Stimulated activated CD8-positive, alpha-beta memory T cell treated with anti-CD3 and anti-CD28 coated beads, Interleukin-7, amount 100 ng/mL, for 4 hours (primary cell): ENCODE data around the gene RAB11FIP3.

Experiments
- DNase-seq, 2 donors: peaks; one replicate each; pipeline ENCODE4 v3.0.0-alpha.2; 2020; ENCODE audit warnings: low read depth in 2 of 2

The RAB11FIP3 gene

DNA sequence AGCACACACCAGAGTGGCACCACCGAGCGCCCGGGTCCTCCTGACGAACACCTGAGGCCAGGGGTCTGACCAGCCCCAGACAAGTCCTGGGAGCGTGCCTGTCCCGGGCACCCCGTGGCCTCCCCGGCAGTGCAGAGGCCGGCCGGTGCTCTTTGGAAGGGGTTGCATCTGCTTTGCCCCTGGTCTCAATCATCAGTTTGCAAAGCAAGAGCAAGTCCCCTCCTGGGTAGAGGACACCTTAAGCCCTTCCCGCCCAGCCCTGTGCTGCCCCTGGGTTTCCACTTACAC lies 90.4 kb downstream of the RAB11FIP3 start:
- no peak for DNase-seq

DNA sequence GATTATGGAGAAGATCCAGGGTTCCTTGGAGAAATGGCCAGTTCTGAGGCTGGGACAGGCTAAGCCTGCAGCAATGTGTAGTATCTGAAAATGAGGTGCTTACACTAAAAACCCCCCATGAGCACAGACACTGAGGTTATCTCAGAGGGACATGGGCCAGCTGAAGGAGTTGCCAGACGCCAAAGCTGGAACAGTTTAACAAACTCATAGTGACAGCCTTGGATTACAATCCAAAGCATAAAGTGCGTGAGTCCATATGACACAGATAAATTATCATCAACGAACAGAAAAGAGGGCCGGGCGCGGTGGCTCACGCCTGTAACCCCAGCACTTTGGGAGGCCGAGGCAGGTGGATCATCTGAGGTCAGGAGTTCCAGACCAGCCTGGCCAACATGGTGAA lies 90.9 kb downstream of the RAB11FIP3 start:
- DNase-seq, result no peak

DNA sequence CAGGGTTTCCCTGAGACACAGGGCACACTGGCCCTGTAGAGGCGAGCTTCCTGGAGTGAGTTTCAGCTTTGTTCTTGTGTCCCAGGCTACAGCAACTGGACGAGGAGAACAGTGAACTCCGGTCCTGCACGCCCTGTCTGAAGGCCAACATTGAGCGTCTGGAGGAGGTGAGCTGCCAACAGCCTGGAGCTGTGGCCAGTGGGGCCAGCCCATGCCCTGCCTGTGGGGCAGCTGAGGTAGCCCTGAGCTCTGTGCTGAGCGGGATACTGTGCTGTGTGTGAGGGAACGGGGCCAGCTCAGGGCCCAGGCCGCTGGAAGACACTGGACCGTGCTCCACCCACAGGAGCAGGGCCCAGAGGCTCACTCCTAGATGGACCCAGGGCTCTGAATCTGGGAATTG lies 93.4 kb downstream of the RAB11FIP3 start:
- DNase-seq, result no peak

DNA sequence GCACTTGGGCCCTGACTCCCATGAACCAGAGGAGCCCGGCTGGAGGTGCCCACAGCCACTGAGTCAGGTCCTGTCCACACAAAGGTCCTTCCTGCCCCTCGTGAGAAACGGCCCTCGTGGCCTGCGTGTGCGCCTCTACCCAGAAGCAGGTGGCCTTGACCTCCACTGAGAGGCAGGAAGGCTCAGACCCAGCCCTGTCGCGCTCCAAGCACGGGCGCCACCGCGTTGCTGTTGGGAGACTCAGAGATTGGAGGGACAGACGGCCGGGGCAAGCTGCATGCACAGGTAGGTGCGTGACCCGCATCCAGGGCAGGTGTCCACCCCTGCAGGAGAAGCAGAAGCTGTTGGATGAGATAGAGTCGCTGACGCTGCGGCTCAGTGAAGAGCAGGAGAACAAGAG lies 94.0 kb downstream of the RAB11FIP3 start:
- no peak for DNase-seq

DNA sequence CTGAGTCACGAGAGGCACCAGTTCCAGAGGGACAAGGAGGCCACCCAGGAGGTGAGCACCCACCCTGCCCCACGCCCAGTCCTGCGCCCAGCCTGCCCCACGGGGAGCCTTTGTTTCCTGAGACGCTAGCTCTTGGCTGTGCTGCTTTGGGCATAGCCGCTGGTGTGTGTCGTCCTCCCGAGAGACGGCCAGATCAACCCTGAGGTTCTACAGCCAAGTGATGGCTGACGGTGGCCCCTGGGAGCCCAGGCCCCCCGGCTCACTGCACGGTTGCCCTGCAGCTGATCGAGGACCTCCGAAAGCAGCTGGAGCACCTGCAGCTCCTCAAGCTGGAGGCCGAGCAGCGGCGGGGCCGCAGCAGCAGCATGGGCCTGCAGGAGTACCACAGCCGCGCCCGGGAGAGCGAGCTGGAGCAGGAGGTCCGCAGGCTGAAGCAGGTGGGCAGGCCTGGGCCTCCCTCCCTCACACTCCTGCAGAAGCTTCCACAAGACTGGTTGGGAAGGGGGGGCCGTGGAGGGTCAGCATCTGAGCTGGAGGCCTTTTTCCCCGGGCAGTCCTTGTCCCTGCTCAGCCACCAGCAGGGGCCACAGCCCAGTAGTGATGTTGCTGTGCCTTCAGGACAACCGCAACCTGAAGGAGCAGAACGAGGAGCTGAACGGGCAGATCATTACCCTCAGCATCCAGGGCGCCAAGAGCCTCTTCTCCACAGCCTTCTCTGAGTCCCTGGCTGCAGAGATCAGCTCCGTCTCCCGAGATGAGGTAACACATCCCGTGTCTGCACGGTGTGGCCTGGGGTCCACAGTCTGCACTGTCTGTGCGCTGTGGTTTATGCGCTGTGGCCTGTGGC lies 94.6 kb downstream of the RAB11FIP3 start:
- no peak for DNase-seq

DNA sequence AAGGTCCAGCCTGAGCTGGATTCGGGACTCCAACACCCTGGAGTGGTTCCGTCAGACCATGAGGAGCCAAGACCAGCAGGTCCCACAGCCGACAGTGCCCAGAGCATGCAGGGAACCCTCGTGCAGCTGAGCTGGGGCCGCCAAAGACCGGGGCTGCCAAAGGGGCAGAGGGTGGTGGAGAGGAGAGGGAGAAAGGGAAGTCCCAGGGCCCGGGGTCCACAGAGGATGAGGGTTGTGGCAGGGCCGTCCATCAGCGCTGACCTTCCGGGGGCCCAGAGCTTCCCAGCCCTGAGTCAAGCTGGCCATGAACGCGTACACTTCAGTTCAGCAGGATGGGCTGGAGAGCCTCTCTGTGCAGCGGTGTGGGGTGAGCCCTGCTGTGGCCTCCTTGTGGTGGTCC lies 95.4 kb downstream of the RAB11FIP3 start:
- no peak for DNase-seq

DNA sequence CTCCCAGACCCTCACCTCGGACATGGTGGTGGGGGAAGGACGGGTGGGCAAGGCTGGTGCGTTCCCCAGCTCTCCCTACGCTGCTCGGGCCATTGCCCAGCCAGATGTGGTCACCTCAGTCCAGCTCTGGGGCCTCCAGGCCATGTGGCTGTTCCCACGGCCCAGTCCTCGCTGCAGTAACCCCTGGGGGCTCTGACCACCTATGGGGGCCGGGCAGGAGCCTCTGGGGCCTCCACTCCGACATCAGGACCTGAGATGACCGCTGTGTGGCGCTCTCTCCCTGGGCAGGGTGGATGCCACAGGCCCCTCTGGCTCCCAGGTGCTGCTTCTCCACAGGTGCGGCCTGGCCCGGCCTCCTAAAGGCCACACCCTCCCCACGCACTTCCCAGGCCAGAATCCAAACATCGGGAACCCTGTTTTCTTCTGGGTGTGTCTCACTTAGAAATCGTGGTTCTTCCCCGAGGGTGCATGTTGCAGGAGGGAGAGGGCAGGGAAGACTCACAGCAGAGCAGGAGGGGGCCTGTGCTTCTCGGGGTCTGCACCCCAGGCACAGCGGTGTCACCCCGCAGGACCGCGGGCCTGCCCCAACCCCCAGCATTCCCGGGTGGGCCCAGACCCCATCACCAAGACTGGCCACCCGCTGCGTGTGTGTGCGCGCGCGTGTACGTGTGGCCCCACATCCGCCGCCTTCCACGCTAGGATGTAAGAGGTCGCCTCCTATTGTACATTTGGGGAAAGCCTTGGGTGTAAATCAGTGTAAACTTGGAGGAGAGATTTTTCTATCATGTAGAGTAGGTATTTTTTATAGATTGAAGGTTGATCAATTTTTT lies 96.1 kb downstream of the RAB11FIP3 start:
- DNase-seq, result no peak

DNA sequence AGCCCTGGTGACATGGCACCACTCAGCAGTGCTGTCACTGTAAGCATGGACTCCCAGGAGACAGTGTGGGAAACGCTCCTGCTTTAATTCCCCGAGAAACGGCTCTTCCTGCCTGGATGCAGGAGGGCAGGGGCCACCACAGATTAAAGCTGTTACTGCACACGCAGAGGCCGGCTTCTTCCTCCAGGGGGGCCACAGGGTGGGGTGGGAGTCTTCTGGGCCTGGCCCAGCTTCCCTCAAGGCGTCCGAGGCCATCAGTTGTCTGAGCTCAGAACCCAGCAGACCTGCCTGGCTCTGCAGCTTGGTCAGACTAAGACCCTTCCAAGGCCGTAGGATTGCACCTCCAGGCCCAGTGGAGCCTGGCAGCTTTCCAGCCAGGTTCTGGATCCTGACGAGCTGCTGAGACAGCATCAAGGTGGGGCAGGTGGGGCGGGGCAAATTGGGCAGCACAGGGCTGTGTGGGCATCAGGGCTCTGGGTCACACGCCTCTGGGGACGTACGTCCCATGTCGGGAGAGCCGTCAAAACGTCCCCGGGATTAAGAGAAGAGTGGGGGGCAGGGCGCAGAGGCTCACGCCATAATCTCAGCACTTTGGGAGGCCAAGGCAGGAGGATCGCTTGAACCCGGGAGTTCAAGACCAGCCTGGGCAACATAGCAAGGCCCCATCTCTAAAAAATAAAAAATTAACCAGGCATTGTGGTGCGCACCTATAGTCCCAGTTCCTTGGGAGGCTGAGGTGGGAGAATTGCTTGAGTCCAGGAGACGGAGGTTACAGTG lies 97.1 kb downstream of the RAB11FIP3 start:
- no peak for DNase-seq

DNA sequence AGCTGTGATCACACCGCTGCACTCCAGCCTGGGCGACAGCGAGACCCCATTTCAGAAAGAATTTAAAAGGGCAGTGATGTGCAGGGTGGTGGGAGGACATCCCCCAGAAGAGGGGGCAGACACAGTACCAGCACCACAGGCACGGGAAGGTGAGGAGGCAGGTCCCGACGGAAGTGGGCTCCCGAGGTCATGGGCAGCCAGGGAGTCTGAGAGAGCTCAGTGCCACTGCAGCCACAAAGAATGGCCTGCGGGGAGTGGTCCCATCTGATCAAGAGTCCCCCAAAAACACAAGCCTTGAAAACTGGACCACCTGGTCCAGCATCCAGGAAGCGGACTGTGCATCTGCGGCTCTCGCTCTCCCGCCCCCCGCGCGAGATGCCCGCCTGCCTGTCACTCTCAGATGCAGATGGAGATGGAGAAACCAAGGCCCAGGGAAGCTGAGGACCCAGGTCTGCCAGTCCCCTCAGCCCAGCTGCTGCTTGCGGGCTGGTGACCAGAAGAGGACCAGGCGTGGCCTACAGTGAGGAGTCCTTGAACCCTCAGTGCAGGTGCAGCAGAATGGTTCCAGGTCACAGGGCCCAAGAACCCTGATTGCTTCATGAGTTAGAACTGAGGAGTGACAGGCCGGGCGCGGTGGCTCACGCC lies 97.8 kb downstream of the RAB11FIP3 start:
- DNase-seq, result no peak

DNA sequence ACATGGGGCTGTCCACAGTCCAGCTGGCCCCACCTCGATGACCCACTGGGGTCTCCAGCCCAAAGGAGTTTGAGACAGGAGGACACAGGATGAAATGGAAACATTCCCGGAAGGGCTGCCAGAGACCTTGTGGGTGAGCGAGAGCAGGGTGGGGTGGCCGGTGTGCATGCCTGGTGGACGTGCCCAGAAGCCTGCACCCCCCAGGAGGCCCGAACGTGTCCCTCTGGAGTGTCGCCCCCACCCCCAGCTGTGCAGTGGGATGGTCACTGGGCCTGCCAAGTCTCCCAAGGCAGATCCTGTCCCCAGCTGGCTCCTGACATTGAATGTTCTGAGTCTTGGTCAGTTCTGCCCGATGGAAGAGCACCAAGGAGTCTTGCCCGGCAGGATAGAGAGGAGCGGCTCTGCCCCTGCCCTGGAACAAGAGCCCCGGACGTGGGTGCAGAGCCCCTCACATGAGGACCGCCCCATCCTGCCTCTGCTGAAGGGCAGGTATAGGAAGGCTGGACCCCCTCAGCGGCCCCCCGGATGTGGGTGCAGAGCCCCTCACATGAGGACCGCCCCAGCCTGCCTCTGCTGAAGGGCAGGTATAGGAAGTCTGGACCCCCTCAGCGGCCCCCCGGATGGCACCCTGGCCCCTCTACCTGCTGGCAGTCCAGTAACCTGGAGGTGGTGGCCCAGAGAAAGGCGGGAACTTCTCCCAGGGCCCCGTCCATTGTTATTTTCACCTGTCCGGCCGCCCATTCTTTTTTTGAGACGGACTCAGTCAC lies 99.0 kb downstream of the RAB11FIP3 start:
- no peak for DNase-seq

DNA sequence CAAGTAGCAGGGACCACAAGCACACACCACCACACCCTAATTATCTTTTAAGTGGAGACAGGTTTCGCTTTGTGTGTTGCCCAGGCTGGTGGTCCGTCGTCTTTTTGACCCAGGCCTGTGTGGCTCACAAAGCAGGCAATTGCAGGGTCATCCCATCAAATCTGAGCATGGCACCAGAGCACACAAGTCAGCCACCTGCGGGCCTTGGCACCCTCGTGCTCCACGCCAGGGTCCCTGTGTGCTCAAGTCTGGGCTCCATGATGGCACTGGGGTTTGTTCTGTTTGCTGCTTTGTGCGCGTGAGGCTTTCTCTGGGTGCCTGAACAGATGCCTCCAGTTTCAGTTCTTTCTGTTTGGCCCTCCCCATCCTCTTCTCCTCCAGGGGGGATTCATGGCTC lies 99.7 kb downstream of the RAB11FIP3 start:
- no peak for DNase-seq

DNA sequence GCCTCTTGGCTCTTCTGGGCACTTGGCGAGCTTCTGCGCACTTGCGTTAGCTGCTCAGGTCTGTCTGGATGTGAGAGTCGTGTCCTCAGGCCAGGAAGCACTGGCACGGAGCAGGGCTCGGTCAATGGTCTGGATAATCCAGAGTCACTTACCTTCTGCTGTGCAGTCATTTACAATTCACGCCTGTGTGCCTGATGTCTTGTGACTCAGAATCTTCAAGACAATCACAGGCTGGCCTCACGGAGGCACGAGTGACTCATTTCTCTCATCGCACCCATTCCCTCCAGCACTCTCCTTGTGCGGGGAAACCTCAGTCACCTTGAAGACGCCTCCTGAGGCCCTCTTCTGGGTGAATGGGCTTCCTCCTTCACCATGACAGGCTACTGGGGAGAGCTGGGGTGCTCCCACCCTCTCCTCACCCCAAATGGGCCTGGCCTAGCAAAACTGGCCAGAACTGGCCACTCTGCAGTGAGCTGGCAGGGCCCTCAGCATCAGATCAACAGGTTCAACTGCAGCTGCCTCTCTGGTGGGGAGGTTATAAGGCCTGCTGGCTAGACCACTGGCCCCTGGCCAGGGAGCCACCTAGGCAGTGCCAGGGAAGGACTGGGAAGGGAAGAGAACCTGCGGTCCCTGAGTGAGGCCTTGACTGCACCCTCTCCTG lies 100.2 kb downstream of the RAB11FIP3 start:
- DNase-seq, result peak; percentile 66 to 72

DNA sequence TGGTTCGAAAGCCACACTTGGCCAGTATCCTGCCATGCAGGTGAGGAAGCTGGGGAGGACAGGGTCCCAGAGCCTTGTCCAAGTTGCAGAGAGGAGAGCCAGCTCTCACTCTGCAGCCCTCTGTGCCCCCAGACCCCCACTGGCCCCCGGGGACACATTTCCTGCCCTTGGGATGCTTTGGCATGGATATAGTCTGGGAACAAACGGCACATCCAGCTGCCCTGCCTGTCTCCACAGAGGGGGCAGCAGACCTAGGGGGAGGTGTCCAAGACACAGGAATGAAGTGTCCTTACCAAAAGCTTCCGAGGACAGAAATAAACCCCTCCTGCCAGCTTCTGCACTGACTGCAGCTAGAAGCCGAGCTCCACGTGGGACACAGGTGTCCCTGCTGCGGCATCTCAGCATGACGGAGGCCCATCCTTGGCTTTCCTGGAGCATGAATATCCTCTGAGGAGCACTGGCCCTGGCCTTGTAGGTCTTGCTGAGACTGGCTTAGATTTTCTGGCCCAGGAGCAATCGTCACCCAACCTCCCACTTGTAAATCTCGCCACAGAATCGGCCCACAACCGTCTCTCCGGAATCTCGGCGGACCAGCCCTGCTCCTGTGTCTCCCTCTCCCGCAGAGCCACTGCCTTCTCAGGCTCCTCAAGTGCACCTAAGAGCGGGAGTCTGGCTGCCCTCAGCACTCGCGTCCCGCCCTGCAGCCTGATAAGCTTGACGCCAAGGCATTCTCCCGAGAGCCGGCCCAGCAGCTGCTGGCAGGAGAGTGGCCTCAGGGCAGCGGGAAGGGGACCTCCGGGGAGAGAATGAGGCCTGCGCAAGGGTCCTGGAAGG lies 100.9 kb downstream of the RAB11FIP3 start:
- DNase-seq, result no peak

DNA sequence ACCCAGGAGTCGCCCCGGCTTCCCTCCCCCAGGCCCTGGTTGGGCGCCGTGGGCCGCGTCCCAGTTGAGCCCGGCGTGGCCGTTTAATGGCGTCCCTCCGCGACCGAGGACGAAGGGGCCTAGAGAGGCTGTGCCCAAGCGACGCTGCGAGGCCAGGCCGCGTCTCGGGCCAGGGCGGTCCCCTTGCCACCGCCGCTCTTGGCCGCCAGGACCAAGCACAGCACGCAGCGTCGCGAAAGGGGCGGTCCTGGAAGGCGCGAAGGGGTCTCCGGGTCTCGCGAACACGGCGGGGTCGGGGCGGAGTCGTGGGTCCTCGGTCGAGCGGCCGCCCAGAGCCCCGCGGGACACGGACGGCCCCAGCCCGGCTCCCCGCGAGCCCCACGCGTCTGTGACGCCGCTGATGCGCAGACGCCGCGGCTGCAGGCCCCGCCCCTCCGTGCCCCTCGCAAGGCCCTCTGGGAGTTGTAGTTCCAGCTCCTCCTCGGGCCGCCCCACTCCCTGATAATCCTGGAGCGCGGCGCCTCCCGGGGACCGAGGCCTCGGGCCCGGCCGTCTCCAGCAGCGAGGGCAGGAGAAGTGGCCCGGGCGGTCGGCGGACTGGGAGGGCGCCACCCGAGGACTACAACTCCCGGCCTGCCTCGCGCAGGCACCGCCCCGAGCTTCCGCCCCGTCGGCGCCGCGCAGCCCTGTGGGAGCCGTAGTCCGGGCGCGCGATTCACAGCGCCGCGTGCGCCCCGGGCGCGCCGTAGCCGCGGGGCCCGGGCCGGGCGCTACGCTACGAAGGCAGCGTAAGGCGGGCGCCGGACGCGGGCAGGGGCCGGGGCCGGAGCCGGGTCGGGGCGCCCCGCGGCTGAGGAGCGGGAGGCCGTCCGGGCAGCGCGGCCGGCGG lies 101.8 kb downstream of the RAB11FIP3 start, which contains the start of gene CAPN15:
TSS of gene CAPN15 (plus strand) at position 698 of the 889 bp plus-strand sequence. CDS start 19,127 bp downstream, outside the sequence.
- peak; percentile 67 to 82 for DNase-seq

DNA sequence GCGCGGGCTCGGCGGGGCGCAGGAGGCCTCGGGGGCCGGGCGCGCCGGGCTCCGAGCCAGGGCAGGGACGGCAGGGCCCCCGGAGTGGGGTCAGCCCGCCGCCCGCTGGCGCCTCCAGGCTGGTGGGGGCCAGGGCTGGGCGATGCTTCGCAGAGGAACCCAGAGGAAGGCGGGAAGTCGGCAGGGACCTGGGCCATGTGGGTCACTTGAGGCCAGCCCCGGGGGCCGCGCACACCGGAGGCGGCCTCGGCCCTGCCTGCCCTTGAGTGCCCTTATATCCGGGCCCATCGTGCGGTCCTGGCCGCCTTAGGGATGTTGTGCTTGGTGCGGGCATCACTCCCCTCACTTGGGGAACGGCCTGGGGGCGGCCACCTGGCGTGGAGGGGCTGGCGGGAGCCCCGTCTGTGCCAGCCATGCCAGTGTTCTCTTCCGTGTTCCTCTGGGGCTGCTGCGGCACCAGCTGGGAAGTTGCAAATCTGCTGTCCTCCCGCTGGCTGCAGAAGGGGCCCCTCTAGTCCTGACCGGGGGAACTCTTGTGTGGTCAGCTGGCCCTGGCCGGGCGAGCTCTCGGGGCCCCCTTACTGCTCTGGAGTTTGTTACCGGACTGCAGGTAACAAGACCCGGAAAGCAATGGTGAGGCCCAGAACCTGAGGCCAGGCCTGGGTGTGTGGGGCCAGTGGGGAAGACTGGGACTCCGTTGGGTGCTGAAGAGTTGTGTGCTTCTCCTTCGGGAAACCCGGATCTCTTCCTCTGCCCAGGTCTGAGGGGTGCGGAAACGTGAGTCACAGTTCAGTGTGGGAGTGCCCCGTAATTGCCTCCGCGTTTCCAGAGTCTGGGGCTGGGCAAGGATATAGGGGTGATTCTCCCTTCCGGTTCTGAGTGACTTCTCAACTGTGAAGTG lies 102.9 kb downstream of the RAB11FIP3 start:
- peak; percentile 22 to 40 for DNase-seq

DNA sequence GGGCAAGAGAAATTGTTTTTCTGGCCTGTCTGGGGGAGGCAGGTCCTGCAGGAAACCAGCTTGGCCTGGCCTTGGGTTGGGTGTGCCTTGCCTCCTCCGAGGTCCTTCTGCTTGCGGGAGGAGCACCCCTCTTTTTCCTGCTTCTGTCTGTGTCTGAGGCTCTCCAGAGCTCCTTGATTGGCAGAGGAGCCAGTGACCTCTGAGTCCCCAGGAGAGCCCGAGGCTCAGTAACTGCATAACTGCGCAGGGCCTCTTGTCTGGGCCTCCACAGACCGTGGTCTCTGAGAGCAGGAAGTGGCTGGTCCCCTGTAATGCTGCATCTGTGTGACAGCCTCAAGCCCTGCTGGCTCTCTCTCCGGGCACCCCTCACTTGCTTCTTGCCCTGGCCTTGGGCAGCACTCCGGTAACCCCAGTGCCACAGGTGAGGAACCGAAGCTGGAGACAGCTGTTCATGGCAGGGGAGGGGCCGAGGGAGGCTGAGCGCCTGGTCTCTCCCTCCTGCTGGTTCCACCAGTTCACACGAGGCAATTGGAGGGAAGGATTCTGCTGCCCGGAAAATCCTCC lies 103.6 kb downstream of the RAB11FIP3 start:
- DNase-seq, result no peak
